Suprapubic skin (tissue), 4 donors: Measurements from ENCODE around the gene PLK5. TPM values are rescaled to one million over a fixed set of nuclear protein-coding genes. Genes with fewer than 3 reads are reported as not detected.
A peak's percentile ranks its signal among the peaks of the same experiment; 100 is the strongest.

Source experiments
- DNase-seq, 2 donors: peaks; one replicate each; pipeline ENCODE4 v3.0.0-alpha.2; 2019; ENCODE audit warnings: low spot score in 2 of 2
- H3K27ac ChIP-seq: fragments of 200-600 bp; sonication (generic); one replicate; pipeline ENCODE4 v1.5.1; 2019
- H3K27me3 ChIP-seq: fragments of 200-600 bp; sonication (generic); one replicate; pipeline ENCODE4 v1.5.1; 2019
- H3K36me3 ChIP-seq: fragments of 200-600 bp; sonication (generic); one replicate; pipeline ENCODE4 v1.5.1; 2019
- H3K4me1 ChIP-seq: fragments of 200-600 bp; sonication (generic); one replicate; pipeline ENCODE4 v1.5.1; 2019
- H3K4me3 ChIP-seq: fragments of 200-600 bp; sonication (generic); one replicate; pipeline ENCODE4 v1.5.1; 2019; ENCODE audit warnings: mild to moderate bottlenecking
- H3K9me3 ChIP-seq: fragments of 200-600 bp; sonication (generic); one replicate; pipeline ENCODE4 v1.5.1; 2019
- CTCF ChIP-seq, 2 donors: fragments of 200-600 bp in 1 of 2; fragments of 450-650 bp in 1 of 2; sonication (generic) in 1 of 2; IDR thresholded peaks; one replicate each; pipeline ENCODE4 v1.5.1; 2016 to 2019; ENCODE audit warnings: antibody characterized with exemption in 2 of 2, mild to moderate bottlenecking in 1 of 2, moderate library complexity in 1 of 2
- EP300 ChIP-seq: sonication (generic); formaldehyde crosslinking; IDR thresholded peaks from one replicate; pipeline ENCODE4 v1.6.1; 2017; ENCODE audit warnings: antibody characterized with exemption
- POLR2A ChIP-seq, 2 donors: fragments of 450-650 bp; IDR thresholded peaks; one replicate each; pipeline ENCODE4 v1.6.1; 2017; ENCODE audit warnings: antibody characterized with exemption in 2 of 2, mild to moderate bottlenecking in 2 of 2, moderate library complexity in 2 of 2
- POLR2AphosphoS5 ChIP-seq, 3 donors: sonication (generic); formaldehyde crosslinking; IDR thresholded peaks; one replicate each; pipeline ENCODE4 v1.6.1; 2017; ENCODE audit warnings: antibody characterized with exemption in 3 of 3
- WGBS: methylation state at CpG from one replicate; pipeline ENCODE4 v1.1.5; 2018; 5-methylcytosine and 5-hydroxymethylcytosine counted together
- total RNA-seq, 4 donors: library from RNA; depleted of rRNA; stranded (reverse); fragments of >200 nt; gene quantifications; one replicate each; pipeline ENCODE4 v1.1.0, GENCODE V29; 2016

PLK5 gene
- total RNA-seq, 4 donors from 2014 or later: 0.23 to 1.2 TPM; not detected in 2

GRCh38 chr19:1511318-1512317 lies 12.3 kb upstream of the PLK5 start:
- no peak overlapping the region for H3K27ac ChIP-seq
- H3K9me3 ChIP-seq: no peaks in the 10 kb centered on the region
- WGBS: 56% methylated on average over 17 of the region's 22 CpGs
- peaks cover 45% of the 10 kb centered on the region for H3K4me1 ChIP-seq
- peak overlapping the region; percentile 48 for H3K4me3 ChIP-seq
- H3K27me3 ChIP-seq: peaks cover 23% of the 10 kb centered on the region
- no peaks in the 10 kb centered on the region for H3K36me3 ChIP-seq
- no peak for TF ChIP-seq CTCF (IDR thresholded peaks at IDR 0.05)
- no peak for TF ChIP-seq POLR2A (IDR thresholded peaks at IDR 0.05)
- TF ChIP-seq EP300: no peak
- no peak for TF ChIP-seq POLR2AphosphoS5 (IDR thresholded peaks at IDR 0.05)
- DNase-seq: no peak

DNA sequence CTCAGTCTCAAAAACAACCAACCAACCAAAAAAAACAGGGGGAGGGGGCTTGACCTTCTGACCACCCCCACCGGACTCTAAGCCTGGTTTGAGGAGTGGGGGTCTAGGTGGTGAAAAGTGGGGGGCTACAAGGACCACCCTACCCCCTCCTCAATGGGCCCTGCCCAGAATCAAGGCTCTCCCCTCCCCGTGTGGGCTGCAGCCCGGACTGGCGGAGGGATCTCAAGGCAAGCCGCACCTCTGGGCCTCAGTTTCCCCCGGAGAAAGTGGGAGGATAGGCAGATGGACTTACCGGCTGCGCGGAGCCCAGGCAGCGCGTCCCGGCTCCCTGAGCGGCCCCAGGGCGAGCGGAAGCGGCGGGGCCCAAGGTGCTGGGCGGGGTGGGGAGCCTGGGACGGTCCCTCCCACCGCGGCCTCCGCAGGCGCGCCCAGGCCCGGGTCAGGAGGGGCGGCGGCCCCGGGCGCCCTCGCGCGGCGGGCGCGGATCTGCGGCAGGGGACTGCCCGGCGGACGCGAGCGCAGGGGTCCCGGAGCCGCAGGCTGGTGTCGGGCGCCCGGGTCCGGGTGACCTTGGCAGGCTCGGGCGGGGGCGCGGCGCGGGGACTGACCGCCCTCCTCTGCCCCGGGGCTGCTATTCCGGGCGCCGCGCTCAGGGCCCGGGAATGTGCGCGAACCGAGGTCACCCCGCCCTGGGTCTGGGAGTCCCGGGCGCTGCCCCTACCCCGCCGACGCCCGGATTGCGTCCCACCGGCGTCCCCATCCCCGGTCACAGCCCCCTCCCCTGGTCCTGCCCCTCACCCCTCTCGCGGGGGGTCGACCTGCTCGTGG lies 11.0 kb upstream of the PLK5 start, which contains the start of gene ADAMTSL5:
ADAMTSL5 (minus strand) TSS at position 349 of the 828 bp plus-strand sequence. CDS start 2,076 bp downstream, outside the sequence.
- TF ChIP-seq POLR2A (IDR thresholded peaks at IDR 0.05) (no peak), EP300 (no peak), CTCF (IDR thresholded peaks at IDR 0.05) (no peak), POLR2AphosphoS5 (IDR thresholded peaks at IDR 0.05) (no peak)

DNA sequence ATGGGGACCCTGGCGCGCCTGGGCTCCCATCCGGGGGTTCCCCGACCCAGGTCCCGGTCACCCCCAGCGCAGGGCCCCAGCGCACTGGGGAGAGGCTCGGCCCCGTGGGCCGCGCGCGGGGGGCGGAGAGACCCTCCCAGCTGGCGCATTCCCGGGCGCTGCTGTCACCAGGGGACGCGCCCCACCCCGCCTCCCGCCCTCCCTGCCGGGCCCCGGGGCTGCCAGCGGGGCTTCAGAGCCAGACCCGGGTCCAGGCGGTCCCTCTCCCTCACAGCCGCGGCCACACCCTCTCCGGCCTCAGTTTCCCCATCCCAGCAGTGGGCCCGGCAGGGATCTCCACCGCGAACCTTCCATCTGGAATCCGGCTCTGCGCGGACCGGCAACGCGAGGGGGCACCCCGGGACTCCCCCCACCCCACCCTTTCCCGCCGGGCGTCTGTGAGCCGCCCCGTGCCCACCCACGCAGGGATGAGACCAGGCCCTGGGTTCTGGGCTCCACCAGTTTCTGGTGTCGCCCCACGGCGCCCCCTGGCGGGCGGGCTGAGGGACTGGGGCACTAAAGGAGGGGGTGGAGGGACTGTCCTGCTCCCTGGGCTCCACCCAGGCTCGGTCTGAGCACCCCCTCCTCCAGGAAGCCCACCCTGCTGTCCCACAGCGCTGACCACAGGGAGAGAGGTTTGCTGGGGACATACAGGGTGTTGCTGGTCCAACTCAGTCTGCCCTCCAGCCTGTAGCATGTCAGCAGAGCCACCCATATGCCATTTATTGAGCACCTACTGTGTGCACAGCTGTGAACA lies 10.2 kb upstream of the PLK5 start:
- no peak for DNase-seq
- Histone ChIP-seq H3K27ac (peak overlapping the region; percentile 72), H3K9me3 (no peaks in the 10 kb centered on the region), H3K27me3 (peaks cover 26% of the 10 kb centered on the region), H3K4me3 (peak overlapping the region; percentile 48), H3K36me3 (no peaks in the 10 kb centered on the region), H3K4me1 (peaks cover 31% of the 10 kb centered on the region)
- WGBS: no CpG with 5 or more reads among the region's 52 CpGs
- TF ChIP-seq POLR2A (IDR thresholded peaks at IDR 0.05) (no peak), CTCF (IDR thresholded peaks at IDR 0.05) (peak in 1 of 2 donors; percentile 59)

More for the DNA sequence above, 11.0 kb upstream of the PLK5 start, which contains the start of gene ADAMTSL5:
- H3K27me3 ChIP-seq: peaks cover 23% of the 10 kb centered on the region
- WGBS: 18% methylated on average over 6 of the region's 78 CpGs
- H3K36me3 ChIP-seq: no peaks in the 10 kb centered on the region
- H3K4me3 ChIP-seq: peak within 1 kb of the TSS; percentile 48
- peak within 1 kb of the TSS; percentile 72 for H3K27ac ChIP-seq
- H3K4me1 ChIP-seq: peaks cover 38% of the 10 kb centered on the region
- no peaks in the 10 kb centered on the region for H3K9me3 ChIP-seq
- no peak for DNase-seq

- 59% methylated on average over 9 of the region's 10 CpGs for WGBS
- no peak overlapping the region for H3K27ac ChIP-seq
- no peaks in the 10 kb centered on the region for H3K36me3 ChIP-seq
- H3K4me3 ChIP-seq: no peak overlapping the region
- H3K9me3 ChIP-seq: no peaks in the 10 kb centered on the region
- peaks cover 26% of the 10 kb centered on the region for H3K27me3 ChIP-seq
- peaks cover 31% of the 10 kb centered on the region for H3K4me1 ChIP-seq
- no peak for DNase-seq
- TF ChIP-seq POLR2AphosphoS5 (IDR thresholded peaks at IDR 0.05) (no peak), CTCF (IDR thresholded peaks at IDR 0.05) (no peak), POLR2A (IDR thresholded peaks at IDR 0.05) (no peak), EP300 (no peak)
Observed at GRCh38 chr19:1514295-1514661, 9.6 kb upstream of the PLK5 start.
